HG02870 (cell line): ENCODE data around the gene ADAMTS7.
A peak's percentile ranks its signal among the peaks of the same experiment; 100 is the strongest.
"Not testable (repeated sequence)": the region's sequence is repeated elsewhere in the genome, so short reads cannot be mapped to it uniquely, and the experiment has no call there.

Source experiments
- ATAC-seq: cut with Tn5 transposase; IDR thresholded peaks from one replicate; pipeline ENCODE4 v1.9.1; 2021; ENCODE audit warnings: mild to moderate bottlenecking, moderate library complexity; ENCODE audit not compliant: unreplicated experiment

The ADAMTS7 gene

GRCh38 chr15:78767331-78767951, 43.8 kb downstream of the ADAMTS7 start:
- no peak for ATAC-seq

GRCh38 chr15:78766641-78767071, 44.6 kb downstream of the ADAMTS7 start:
- ATAC-seq = not testable (repeated sequence)

GRCh38 chr15:78766041-78766440, 45.2 kb downstream of the ADAMTS7 start:
- no peak for ATAC-seq

GRCh38 chr15:78765154-78765860, 46.0 kb downstream of the ADAMTS7 start:
- not testable (repeated sequence) for ATAC-seq

- ATAC-seq = not testable (repeated sequence)
Observed at GRCh38 chr15:78764340-78765153, 46.7 kb downstream of the ADAMTS7 start.

GRCh38 chr15:78763796-78764241, 47.4 kb downstream of the ADAMTS7 start:
- no peak for ATAC-seq

- ATAC-seq = no peak
Observed at GRCh38 chr15:78762985-78763795, 48.1 kb downstream of the ADAMTS7 start.

GRCh38 chr15:78762386-78762961, 48.8 kb downstream of the ADAMTS7 start:
- not testable (repeated sequence) for ATAC-seq

- ATAC-seq = no peak
Observed at GRCh38 chr15:78761891-78762385, 49.3 kb downstream of the ADAMTS7 start.

- ATAC-seq = not testable (repeated sequence)
Observed at GRCh38 chr15:78761475-78761874, 49.8 kb downstream of the ADAMTS7 start.

- no peak for ATAC-seq
Observed at GRCh38 chr15:78761020-78761419, 50.2 kb downstream of the ADAMTS7 start.

- ATAC-seq = not testable (repeated sequence)
Observed at GRCh38 chr15:78760091-78760882, 51.0 kb downstream of the ADAMTS7 start.

- not testable (repeated sequence) for ATAC-seq
Observed at GRCh38 chr15:78759361-78759998, 51.8 kb downstream of the ADAMTS7 start.

GRCh38 chr15:78758486-78759200, 52.6 kb downstream of the ADAMTS7 start:
- ATAC-seq = not testable (repeated sequence)

- ATAC-seq = not testable (repeated sequence)
Observed at GRCh38 chr15:78758084-78758483, 53.2 kb downstream of the ADAMTS7 start.

GRCh38 chr15:78757636-78757905, 53.7 kb downstream of the ADAMTS7 start:
- ATAC-seq = no peak

GRCh38 chr15:78756781-78757635, 54.3 kb downstream of the ADAMTS7 start:
- ATAC-seq = peak; percentile 40
